SU-DHL-6 (cell line): ENCODE data around the gene IRX2.

Source experiments
- H2AFZ ChIP-seq: fragments of 200-600 bp; sonication (generic); 2 replicates; pipeline ENCODE4 v1.6.1; 2014; ENCODE audit warnings: low read depth, mild to moderate bottlenecking, moderate library complexity, mixed read lengths, antibody characterized with exemption, low read length; ENCODE audit not compliant: severe bottlenecking
- H3F3A ChIP-seq: fragments of 200-600 bp; shearing (Covaris generic); 2 replicates; pipeline ENCODE4 v1.6.0; 2016; ENCODE audit warnings: antibody characterized with exemption, mild to moderate bottlenecking; ENCODE audit not compliant: insufficient read depth
- H3K27ac ChIP-seq: fragments of 200-600 bp; sonication (generic); 2 replicates; pipeline ENCODE4 v1.5.1; 2016; ENCODE audit warnings: low read depth, mild to moderate bottlenecking, low read length, moderate library complexity, mixed read lengths
- H3K27me3 ChIP-seq: fragments of 200-600 bp; sonication (generic), shearing (Covaris generic); 2 replicates; pipeline ENCODE4 v1.6.0; 2014; ENCODE audit warnings: mild to moderate bottlenecking, low read length
- H3K36me3 ChIP-seq: fragments of 200-600 bp; sonication (generic); 2 replicates; pipeline ENCODE4 v1.6.1; 2014; ENCODE audit warnings: mild to moderate bottlenecking, low read length, mixed read lengths
- H3K4me2 ChIP-seq: fragments of 300-600, 200-600 bp; shearing (Covaris generic), sonication (generic); 2 replicates; pipeline ENCODE4 v1.6.0; 2014; ENCODE audit warnings: low read length, low read depth, mild to moderate bottlenecking; ENCODE audit not compliant: poor library complexity, severe bottlenecking
- H3K4me3 ChIP-seq: fragments of 200-600 bp; sonication (generic); 2 replicates; pipeline ENCODE4 v1.5.1; 2014; ENCODE audit warnings: antibody characterized with exemption, low read length, mild to moderate bottlenecking, mixed read lengths; ENCODE audit not compliant: insufficient read depth, poor library complexity, severe bottlenecking
- H3K79me2 ChIP-seq: fragments of 200-600 bp; sonication (generic); 2 replicates; pipeline ENCODE4 v1.6.1; 2014; ENCODE audit warnings: mild to moderate bottlenecking, low read length, moderate library complexity; ENCODE audit not compliant: insufficient read depth
- H3K9ac ChIP-seq: fragments of 200-600 bp; sonication (generic); 2 replicates; pipeline ENCODE4 v1.7.0; 2014; ENCODE audit warnings: mild to moderate bottlenecking, low read length
- H3K9me2 ChIP-seq: fragments of 200-600 bp; sonication (generic); replicated peaks from 2 replicates; pipeline ENCODE4 v1.6.1; 2014; ENCODE audit warnings: low read length; ENCODE audit not compliant: insufficient read depth
- H3K9me3 ChIP-seq: fragments of 200-600 bp; sonication (generic); 2 replicates; pipeline ENCODE4 v1.6.1; 2014; ENCODE audit warnings: low read length, mixed read lengths; ENCODE audit not compliant: insufficient read depth
- H4K20me1 ChIP-seq: fragments of 200-600 bp; sonication (generic); 2 replicates; pipeline ENCODE4 v1.6.1; 2014; ENCODE audit warnings: low read depth, mild to moderate bottlenecking, antibody characterized with exemption, low read length, moderate library complexity, mixed read lengths
- EZH2phosphoT487 ChIP-seq: fragments of 200-600 bp; sonication (generic), shearing (Covaris generic); conservative IDR thresholded peaks from 2 replicates; pipeline ENCODE4 v1.6.1; 2018; ENCODE audit warnings: mild to moderate bottlenecking, antibody characterized with exemption, low read length, moderate library complexity, mixed read lengths
- TF ChIP-seq, protein P1 (sequence below): fragments of 200-600 bp; sonication (generic); IDR thresholded peaks from one replicate; pipeline ENCODE4 v1.5.1; 2017; ENCODE audit warnings: antibody characterized with exemption, mild to moderate bottlenecking, low read length, moderate library complexity; ENCODE audit not compliant: insufficient read depth, poor library complexity, severe bottlenecking

IRX2 gene

DNA sequence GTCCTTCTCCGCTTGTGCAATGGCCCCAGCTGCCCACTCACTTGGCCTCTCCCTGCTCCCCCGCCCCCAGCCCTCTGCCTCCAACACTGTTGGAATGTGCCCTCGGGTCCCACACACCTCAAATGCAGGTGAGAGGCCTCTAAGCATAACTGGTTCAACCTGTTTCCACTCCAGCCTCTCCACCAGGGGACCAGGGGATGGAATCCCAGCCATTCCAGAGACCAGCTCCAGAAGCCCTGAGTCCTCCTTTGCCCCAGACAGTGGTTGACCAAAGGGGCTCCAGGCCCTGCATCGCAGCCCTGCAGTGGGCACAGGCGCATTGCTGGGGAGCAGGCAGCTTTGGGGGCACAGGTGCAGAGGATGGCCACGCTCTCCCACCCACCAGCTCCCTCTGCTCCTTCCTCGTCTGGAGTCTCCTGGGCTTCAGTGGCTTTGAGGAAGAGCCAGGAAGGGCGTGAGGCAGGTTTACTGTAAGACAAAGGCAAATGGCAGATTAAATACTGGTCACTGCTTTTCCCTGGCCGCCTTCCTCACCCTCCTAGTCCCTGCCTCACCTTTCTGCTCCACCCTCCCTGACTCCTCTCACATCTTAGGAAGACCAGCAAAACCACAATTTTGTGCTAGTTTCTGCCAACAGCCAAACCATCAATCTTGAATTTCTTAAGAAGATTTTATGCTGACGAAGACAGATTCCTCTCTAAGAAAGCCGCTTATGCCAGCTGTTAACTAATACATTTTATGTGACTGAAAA is 29.1 kb upstream of the IRX2 start:
- Histone ChIP-seq H3K36me3 (no peaks in the 10 kb centered on the region), H2AFZ (no peak overlapping the region), H3K79me2 (no peaks in the 10 kb centered on the region), H3K9ac (no peak overlapping the region), H3K9me3 (no peaks in the 10 kb centered on the region), H3K9me2 (no peaks in the 10 kb centered on the region), H3K27me3 (no peaks in the 10 kb centered on the region), H3K4me2 (no peak overlapping the region), H3K27ac (no peak overlapping the region), H4K20me1 (no peaks in the 10 kb centered on the region), H3F3A (no peaks in the 10 kb centered on the region), H3K4me3 (no peak overlapping the region)
- no peak for TF ChIP-seq EZH2phosphoT487
- TF ChIP-seq, protein P1, sequence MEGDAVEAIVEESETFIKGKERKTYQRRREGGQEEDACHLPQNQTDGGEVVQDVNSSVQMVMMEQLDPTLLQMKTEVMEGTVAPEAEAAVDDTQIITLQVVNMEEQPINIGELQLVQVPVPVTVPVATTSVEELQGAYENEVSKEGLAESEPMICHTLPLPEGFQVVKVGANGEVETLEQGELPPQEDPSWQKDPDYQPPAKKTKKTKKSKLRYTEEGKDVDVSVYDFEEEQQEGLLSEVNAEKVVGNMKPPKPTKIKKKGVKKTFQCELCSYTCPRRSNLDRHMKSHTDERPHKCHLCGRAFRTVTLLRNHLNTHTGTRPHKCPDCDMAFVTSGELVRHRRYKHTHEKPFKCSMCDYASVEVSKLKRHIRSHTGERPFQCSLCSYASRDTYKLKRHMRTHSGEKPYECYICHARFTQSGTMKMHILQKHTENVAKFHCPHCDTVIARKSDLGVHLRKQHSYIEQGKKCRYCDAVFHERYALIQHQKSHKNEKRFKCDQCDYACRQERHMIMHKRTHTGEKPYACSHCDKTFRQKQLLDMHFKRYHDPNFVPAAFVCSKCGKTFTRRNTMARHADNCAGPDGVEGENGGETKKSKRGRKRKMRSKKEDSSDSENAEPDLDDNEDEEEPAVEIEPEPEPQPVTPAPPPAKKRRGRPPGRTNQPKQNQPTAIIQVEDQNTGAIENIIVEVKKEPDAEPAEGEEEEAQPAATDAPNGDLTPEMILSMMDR: no peak

DNA sequence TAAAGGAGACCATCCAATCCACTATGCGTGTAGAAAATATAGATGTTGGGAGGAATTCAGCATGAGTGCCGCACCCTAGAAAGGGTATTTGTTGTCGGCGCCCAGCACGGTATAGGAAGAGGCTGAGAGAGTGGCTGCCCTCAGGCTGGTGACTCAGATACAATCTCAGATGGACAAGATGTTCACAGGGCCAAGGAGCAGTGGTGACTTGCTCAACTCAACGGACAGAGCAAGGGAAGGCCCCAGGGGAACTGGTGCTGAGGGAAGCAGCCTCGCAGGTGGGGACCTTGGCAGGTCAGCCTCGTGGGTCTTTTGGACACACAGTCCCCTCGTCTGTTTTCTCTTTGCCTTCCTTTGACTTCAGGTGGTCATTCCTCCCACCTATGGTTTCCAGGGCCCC is 28.0 kb upstream of the IRX2 start:
- Histone ChIP-seq H3K79me2 (no peaks in the 10 kb centered on the region), H3K27me3 (no peaks in the 10 kb centered on the region), H3K9ac (no peak overlapping the region), H2AFZ (no peak overlapping the region), H3K4me3 (no peak overlapping the region), H4K20me1 (no peaks in the 10 kb centered on the region), H3K9me3 (no peaks in the 10 kb centered on the region), H3K36me3 (no peaks in the 10 kb centered on the region), H3K9me2 (no peaks in the 10 kb centered on the region), H3K27ac (no peak overlapping the region), H3K4me2 (no peak overlapping the region), H3F3A (no peaks in the 10 kb centered on the region)
- no peak for TF ChIP-seq EZH2phosphoT487
- TF ChIP-seq, protein P1: no peak

DNA sequence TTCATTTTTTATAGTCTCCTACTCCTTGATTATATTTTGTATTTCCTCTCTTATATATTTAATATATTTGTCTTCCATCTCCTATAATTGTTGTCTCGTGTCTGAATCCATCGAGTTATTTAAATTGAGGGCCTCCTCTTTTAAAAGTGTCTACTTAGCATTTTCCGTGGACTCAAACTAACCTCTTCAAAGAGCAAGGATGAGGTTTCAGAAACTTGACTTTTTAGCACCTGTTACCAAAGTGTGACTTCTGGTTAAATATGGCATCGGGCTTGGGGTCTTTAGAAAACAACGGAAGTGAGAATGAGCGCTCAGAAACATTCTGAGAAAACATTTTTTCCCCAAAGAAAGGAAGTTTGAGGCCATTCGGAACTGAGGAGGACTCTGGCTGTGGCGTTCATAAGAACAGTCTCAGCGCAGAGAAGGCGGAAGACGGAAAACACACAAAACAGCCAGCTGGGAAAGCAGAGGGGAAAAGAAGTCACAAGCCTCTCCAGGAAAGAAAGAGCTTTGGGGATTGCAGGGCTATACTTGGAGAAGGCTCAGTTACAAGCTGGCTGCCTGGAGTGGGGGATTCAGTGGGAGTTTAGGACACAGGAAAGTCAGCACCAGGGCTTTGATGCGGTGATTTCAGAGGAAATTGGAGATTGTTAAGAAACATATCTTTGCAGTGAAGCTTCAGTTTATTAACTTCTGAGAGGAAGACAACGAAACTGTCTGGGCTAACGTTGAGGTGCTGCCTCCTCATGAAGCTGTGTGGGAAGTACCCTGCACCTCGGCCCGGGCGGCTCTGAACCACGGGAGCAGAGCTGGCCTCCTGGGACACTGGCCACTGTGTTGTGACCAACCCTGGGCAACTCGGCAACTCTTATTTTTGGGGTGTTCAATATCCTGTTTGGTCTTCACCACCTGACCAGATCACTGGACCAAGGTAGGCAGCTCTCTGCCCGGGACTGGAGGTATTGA is 25.1 kb upstream of the IRX2 start:
- Histone ChIP-seq H3K4me2 (no peak overlapping the region), H3K79me2 (no peaks in the 10 kb centered on the region), H3K9me3 (no peaks in the 10 kb centered on the region), H3K27ac (no peak overlapping the region), H3F3A (no peaks in the 10 kb centered on the region), H3K4me3 (no peak overlapping the region), H3K9me2 (no peaks in the 10 kb centered on the region), H3K27me3 (no peaks in the 10 kb centered on the region), H2AFZ (no peak overlapping the region), H3K36me3 (no peaks in the 10 kb centered on the region), H4K20me1 (no peaks in the 10 kb centered on the region), H3K9ac (no peak overlapping the region)
- no peak for TF ChIP-seq EZH2phosphoT487
- TF ChIP-seq, protein P1: no peak
